H1 (cell line): ENCODE data around the gene PHGDH. TPM values are rescaled to one million over a fixed set of nuclear protein-coding genes. Genes with fewer than 3 reads are reported as not detected.

Source experiments
- HDAC2 ChIP-seq, 2 experiments: fragments of 300-600 bp in 1 of 2; sonication (generic) in 1 of 2; IDR thresholded peaks; 2 replicates each; pipeline ENCODE4 v1.6.1; 2011 to 2012; ENCODE audit warnings: low read depth in 2 of 2, low read length in 2 of 2, mild to moderate bottlenecking in 2 of 2, moderate library complexity in 2 of 2, borderline replicate concordance in 1 of 2, inconsistent platforms in 1 of 2
- RAD21 ChIP-seq, 2 experiments: IDR thresholded peaks in 1 of 2; conservative IDR thresholded peaks in 1 of 2; 2 replicates each; pipeline ENCODE4 v1.6.1; 2011; ENCODE audit warnings: low read depth in 2 of 2, low read length in 2 of 2, improper control_type of control experiment in 1 of 2, inconsistent platforms in 1 of 2, mild to moderate bottlenecking in 1 of 2, moderate library complexity in 1 of 2
- SP2 ChIP-seq: IDR thresholded peaks from 2 replicates; pipeline ENCODE4 v1.6.1; 2012; ENCODE audit warnings: mild to moderate bottlenecking, low read length, inconsistent platforms
- TEAD4 ChIP-seq: IDR thresholded peaks from 2 replicates; pipeline ENCODE4 v1.6.1; 2012; ENCODE audit warnings: low read depth, low read length, inconsistent platforms, mixed read lengths
- polyA plus RNA-seq, 7 experiments: library from polyadenylated mRNA; depleted of rRNA in 3 of 7; stranded (reverse) in 5 of 7; unstranded in 2 of 7; fragments of >200 nt in 5 of 7; fragments of 200-250 nt in 2 of 7; gene quantifications; 1 replicate in 5 of 7; 2 replicates in 1 of 7; 4 replicates in 1 of 7; pipeline versions ENCODE4 v1.2.1 to v1.2.3, GENCODE V29; 2011 to 2013; ENCODE audit warnings: missing spikeins in 2 of 7, mixed read lengths in 2 of 7
- total RNA-seq: library from RNA; stranded (reverse); fragmentation: NEBNext Ultra II Directional; extraction: Animal tissue kit (Norgen Biotek cat#: 25700); gene quantifications from 2 replicates; pipeline ENCODE4 v1.2.1, GENCODE V29; 2021
- TF ChIP-seq, protein P1 (sequence below): fragments of 300-600 bp; sonication (generic); IDR thresholded peaks from 2 replicates; pipeline ENCODE4 v1.7.1; 2012; ENCODE audit warnings: low read length, moderate library complexity, mild to moderate bottlenecking, inconsistent platforms; ENCODE audit not compliant: insufficient replicate concordance

PHGDH gene
- total and polyA plus RNA-seq, 2 of the 8 experiments (the other 6 are each of a cell fraction or from before 2014, with no cell fraction given) = 358 to 687 TPM

DNA sequence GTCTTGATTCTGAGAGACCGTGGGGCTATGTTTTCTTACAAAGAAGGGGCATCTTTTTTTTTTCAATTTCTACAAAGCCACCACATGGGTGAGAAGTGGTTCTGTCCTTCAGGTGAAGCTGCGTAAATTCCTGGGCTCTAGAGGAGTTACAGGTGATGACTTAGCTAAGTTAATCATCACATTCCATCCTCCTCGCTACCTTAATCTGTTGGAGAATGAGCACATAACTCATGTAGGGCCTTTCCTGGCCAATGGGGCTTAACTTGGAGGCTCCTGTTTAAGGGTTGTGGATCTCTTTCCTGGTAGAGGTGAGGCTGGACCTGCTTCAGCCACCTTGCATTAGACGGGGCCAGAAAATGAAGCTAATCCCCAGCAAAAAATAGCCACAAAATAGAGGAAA is 79.6 kb downstream of the PHGDH start (continued):
- TF ChIP-seq, protein P1, sequence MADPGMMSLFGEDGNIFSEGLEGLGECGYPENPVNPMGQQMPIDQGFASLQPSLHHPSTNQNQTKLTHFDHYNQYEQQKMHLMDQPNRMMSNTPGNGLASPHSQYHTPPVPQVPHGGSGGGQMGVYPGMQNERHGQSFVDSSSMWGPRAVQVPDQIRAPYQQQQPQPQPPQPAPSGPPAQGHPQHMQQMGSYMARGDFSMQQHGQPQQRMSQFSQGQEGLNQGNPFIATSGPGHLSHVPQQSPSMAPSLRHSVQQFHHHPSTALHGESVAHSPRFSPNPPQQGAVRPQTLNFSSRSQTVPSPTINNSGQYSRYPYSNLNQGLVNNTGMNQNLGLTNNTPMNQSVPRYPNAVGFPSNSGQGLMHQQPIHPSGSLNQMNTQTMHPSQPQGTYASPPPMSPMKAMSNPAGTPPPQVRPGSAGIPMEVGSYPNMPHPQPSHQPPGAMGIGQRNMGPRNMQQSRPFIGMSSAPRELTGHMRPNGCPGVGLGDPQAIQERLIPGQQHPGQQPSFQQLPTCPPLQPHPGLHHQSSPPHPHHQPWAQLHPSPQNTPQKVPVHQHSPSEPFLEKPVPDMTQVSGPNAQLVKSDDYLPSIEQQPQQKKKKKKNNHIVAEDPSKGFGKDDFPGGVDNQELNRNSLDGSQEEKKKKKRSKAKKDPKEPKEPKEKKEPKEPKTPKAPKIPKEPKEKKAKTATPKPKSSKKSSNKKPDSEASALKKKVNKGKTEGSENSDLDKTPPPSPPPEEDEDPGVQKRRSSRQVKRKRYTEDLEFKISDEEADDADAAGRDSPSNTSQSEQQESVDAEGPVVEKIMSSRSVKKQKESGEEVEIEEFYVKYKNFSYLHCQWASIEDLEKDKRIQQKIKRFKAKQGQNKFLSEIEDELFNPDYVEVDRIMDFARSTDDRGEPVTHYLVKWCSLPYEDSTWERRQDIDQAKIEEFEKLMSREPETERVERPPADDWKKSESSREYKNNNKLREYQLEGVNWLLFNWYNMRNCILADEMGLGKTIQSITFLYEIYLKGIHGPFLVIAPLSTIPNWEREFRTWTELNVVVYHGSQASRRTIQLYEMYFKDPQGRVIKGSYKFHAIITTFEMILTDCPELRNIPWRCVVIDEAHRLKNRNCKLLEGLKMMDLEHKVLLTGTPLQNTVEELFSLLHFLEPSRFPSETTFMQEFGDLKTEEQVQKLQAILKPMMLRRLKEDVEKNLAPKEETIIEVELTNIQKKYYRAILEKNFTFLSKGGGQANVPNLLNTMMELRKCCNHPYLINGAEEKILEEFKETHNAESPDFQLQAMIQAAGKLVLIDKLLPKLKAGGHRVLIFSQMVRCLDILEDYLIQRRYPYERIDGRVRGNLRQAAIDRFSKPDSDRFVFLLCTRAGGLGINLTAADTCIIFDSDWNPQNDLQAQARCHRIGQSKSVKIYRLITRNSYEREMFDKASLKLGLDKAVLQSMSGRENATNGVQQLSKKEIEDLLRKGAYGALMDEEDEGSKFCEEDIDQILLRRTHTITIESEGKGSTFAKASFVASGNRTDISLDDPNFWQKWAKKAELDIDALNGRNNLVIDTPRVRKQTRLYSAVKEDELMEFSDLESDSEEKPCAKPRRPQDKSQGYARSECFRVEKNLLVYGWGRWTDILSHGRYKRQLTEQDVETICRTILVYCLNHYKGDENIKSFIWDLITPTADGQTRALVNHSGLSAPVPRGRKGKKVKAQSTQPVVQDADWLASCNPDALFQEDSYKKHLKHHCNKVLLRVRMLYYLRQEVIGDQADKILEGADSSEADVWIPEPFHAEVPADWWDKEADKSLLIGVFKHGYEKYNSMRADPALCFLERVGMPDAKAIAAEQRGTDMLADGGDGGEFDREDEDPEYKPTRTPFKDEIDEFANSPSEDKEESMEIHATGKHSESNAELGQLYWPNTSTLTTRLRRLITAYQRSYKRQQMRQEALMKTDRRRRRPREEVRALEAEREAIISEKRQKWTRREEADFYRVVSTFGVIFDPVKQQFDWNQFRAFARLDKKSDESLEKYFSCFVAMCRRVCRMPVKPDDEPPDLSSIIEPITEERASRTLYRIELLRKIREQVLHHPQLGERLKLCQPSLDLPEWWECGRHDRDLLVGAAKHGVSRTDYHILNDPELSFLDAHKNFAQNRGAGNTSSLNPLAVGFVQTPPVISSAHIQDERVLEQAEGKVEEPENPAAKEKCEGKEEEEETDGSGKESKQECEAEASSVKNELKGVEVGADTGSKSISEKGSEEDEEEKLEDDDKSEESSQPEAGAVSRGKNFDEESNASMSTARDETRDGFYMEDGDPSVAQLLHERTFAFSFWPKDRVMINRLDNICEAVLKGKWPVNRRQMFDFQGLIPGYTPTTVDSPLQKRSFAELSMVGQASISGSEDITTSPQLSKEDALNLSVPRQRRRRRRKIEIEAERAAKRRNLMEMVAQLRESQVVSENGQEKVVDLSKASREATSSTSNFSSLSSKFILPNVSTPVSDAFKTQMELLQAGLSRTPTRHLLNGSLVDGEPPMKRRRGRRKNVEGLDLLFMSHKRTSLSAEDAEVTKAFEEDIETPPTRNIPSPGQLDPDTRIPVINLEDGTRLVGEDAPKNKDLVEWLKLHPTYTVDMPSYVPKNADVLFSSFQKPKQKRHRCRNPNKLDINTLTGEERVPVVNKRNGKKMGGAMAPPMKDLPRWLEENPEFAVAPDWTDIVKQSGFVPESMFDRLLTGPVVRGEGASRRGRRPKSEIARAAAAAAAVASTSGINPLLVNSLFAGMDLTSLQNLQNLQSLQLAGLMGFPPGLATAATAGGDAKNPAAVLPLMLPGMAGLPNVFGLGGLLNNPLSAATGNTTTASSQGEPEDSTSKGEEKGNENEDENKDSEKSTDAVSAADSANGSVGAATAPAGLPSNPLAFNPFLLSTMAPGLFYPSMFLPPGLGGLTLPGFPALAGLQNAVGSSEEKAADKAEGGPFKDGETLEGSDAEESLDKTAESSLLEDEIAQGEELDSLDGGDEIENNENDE = no peak
- TF ChIP-seq TEAD4 (0 out of 2 replicates have a peak, but pooled peaks have one; percentile 15), RAD21 (IDR thresholded peaks at IDR 0.05 in 1 of 2, conservative IDR thresholded peaks at IDR 0.05 in 1 of 2; ENCODE audit: low read depth in 2 of 2, low read length in 2 of 2) (no peak), SP2 (no peak), HDAC2 (IDR thresholded peaks at IDR 0.05; ENCODE audit: borderline replicate concordance in 1 of 2, low read depth in 2 of 2, low read length in 2 of 2) (no peak)
- TF ChIP-seq, all 59 proteins: peak for 1
